ENCODE results near the gene RPA3. TPM values are rescaled to one million over a fixed set of nuclear protein-coding genes. Genes with fewer than 3 reads are reported as not detected.

The RPA3 gene
- total RNA-seq, 4 donors from 2014 or later, result 8.3 to 15.6 (median 10.3) TPM

GRCh38 chr7:7671361-7671760 lies 47.0 kb downstream of the RPA3 start:
- intact Hi-C loops (cut with DNase I; ENCODE audit: low total_unique reads), result no loop called here
- WGBS, 2 donors, result 52 to 57% methylated on average over 3 of the region's 3 CpGs
- DNase-seq (ENCODE audit: low spot score in 2 of 2), result no peak
- no peak overlapping the region for H3K4me3 ChIP-seq (ENCODE audit: low read depth, poor library complexity, severe bottlenecking)
- TF ChIP-seq, protein P1, sequence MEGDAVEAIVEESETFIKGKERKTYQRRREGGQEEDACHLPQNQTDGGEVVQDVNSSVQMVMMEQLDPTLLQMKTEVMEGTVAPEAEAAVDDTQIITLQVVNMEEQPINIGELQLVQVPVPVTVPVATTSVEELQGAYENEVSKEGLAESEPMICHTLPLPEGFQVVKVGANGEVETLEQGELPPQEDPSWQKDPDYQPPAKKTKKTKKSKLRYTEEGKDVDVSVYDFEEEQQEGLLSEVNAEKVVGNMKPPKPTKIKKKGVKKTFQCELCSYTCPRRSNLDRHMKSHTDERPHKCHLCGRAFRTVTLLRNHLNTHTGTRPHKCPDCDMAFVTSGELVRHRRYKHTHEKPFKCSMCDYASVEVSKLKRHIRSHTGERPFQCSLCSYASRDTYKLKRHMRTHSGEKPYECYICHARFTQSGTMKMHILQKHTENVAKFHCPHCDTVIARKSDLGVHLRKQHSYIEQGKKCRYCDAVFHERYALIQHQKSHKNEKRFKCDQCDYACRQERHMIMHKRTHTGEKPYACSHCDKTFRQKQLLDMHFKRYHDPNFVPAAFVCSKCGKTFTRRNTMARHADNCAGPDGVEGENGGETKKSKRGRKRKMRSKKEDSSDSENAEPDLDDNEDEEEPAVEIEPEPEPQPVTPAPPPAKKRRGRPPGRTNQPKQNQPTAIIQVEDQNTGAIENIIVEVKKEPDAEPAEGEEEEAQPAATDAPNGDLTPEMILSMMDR (IDR thresholded peaks at IDR 0.05), result no peak
- no peak for TF ChIP-seq POLR2A (IDR thresholded peaks at IDR 0.05)

GRCh38 chr7:7670490-7670889 lies 47.9 kb downstream of the RPA3 start:
- no peak for DNase-seq (ENCODE audit: low spot score in 2 of 2)
- H3K4me3 ChIP-seq (ENCODE audit: low read depth, poor library complexity, severe bottlenecking), result no peak overlapping the region
- 91 to 95% methylated on average over 3 of the region's 3 CpGs for WGBS, 2 donors
- intact Hi-C loops (cut with DNase I; ENCODE audit: low total_unique reads), result no loop called here
- no peak for TF ChIP-seq POLR2A (IDR thresholded peaks at IDR 0.05)
- TF ChIP-seq, protein P1 (IDR thresholded peaks at IDR 0.05), result no peak

GRCh38 chr7:7668706-7669105 lies 49.7 kb downstream of the RPA3 start:
- no peak for TF ChIP-seq POLR2A (IDR thresholded peaks at IDR 0.05)
- TF ChIP-seq, protein P1 (IDR thresholded peaks at IDR 0.05), result no peak
- DNase-seq (ENCODE audit: low spot score in 2 of 2), result no peak
- intact Hi-C loops (cut with DNase I; ENCODE audit: low total_unique reads), result no loop called here
- 97 to 100% methylated on average over 1 of the region's 1 CpG for WGBS, 2 donors
- no peak overlapping the region for H3K4me3 ChIP-seq (ENCODE audit: low read depth, poor library complexity, severe bottlenecking)

DNA sequence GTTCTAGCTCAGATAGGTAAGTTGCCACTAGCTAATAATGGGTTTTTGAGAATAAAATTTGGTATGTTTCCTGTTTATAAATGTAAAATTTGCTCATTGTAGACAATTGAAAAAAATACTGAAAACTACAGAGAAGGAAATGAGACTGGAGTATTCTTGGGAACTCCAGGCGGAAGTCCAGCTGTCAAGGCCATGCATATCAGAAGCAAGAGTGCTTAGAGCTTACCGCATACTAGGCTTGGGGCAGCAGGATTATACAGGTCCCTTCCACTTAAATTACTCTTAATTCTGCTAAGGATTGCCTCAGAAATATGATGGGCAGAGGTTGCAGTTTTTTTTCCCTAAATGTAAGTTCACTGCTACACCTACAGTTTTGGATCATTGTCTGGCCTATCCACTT lies 51.2 kb downstream of the RPA3 start:
- WGBS, 2 donors, result 93 to 99% methylated on average over 2 of the region's 2 CpGs
- intact Hi-C loops (cut with DNase I; ENCODE audit: low total_unique reads), result no loop called here
- TF ChIP-seq, protein P1 (IDR thresholded peaks at IDR 0.05), result no peak
- TF ChIP-seq POLR2A (IDR thresholded peaks at IDR 0.05), result no peak
- no peak for DNase-seq (ENCODE audit: low spot score in 2 of 2)
- H3K4me3 ChIP-seq (ENCODE audit: low read depth, poor library complexity, severe bottlenecking), result no peak overlapping the region

DNA sequence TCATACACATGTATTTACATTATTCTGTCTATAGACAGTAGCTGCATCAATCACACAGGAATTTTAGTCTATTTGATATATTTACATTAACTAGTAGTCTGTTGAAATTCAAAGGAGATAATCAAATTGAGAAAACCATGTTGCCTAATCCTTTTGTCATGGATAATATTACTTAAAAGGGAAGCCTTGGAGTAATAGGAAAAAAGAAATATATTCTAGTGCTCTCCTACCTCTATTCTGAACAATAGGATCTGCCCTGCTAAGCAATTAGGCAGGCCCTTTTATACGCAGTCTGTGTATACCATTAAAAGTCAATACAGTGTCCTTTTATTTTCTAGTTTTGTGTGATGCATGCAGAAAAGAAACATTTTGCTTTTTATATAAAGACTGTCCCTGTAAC lies 53.4 kb downstream of the RPA3 start:
- WGBS, 2 donors, result 94 to 96% methylated on average over 1 of the region's 1 CpG
- TF ChIP-seq, protein P1 (IDR thresholded peaks at IDR 0.05), result no peak
- no peak for TF ChIP-seq POLR2A (IDR thresholded peaks at IDR 0.05)
- DNase-seq (ENCODE audit: low spot score in 2 of 2), result no peak
- H3K4me3 ChIP-seq (ENCODE audit: low read depth, poor library complexity, severe bottlenecking), result no peak overlapping the region
- intact Hi-C loops (cut with DNase I; ENCODE audit: low total_unique reads), result no loop called here

- intact Hi-C loops (cut with DNase I; ENCODE audit: low total_unique reads), result no loop called here
- H3K4me3 ChIP-seq (ENCODE audit: low read depth, poor library complexity, severe bottlenecking), result no peak overlapping the region
- no peak for DNase-seq (ENCODE audit: low spot score in 2 of 2)
- TF ChIP-seq, protein P1 (IDR thresholded peaks at IDR 0.05), result no peak
- TF ChIP-seq POLR2A (IDR thresholded peaks at IDR 0.05), result no peak
- 62 to 74% methylated on average over 3 of the region's 3 CpGs for WGBS, 2 donors
These were observed 54.1 kb downstream of the RPA3 start for GRCh38 chr7:7664291-7664690.

Data from lower leg skin (tissue), 4 donors.